ENCODE data around the gene TLL1. TPM values are rescaled to one million over a fixed set of nuclear protein-coding genes. Genes with fewer than 3 reads are reported as not detected.

The TLL1 gene
- total and polyA plus RNA-seq, 8 donors, result 1.4 to 7.7 (median 3.9) TPM

GRCh38 chr4:165927366-165927765 is 54.3 kb downstream of the TLL1 start:
- H3K27me3 ChIP-seq, result no peaks in the 10 kb centered on the region
- no peaks in the 10 kb centered on the region for H3K36me3 ChIP-seq
- no peak overlapping the region for H3K4me3 ChIP-seq
- no peak for DNase-seq
- no peak for ATAC-seq
- H3K4me1 ChIP-seq, result peaks cover 0 to 2% of the 10 kb centered on the region in 2 donors
- no peaks in the 10 kb centered on the region for H3K9me3 ChIP-seq
- no peak for TF ChIP-seq CTCF (IDR thresholded peaks at IDR 0.05)
- intact Hi-C loops (cut with DNase I), result no loop called here
- no peak overlapping the region for H3K27ac ChIP-seq

GRCh38 chr4:165927815-165928214 is 54.8 kb downstream of the TLL1 start:
- ATAC-seq, result no peak

GRCh38 chr4:165928601-165929000 is 55.6 kb downstream of the TLL1 start:
- TF ChIP-seq CTCF (IDR thresholded peaks at IDR 0.05), result no peak
- no peaks in the 10 kb centered on the region for H3K36me3 ChIP-seq
- DNase-seq (no peak), ATAC-seq (no peak)
- H3K27ac ChIP-seq, result no peak overlapping the region
- H3K27me3 ChIP-seq, result no peaks in the 10 kb centered on the region
- H3K4me3 ChIP-seq, result no peak overlapping the region
- H3K9me3 ChIP-seq, result no peaks in the 10 kb centered on the region
- intact Hi-C loops (cut with DNase I), result no loop called here
- no peaks in the 10 kb centered on the region for H3K4me1 ChIP-seq

More at GRCh38 chr4:165927815-165928214, 54.8 kb downstream of the TLL1 start:
- no peaks in the 10 kb centered on the region for H3K9me3 ChIP-seq
- no peak for DNase-seq
- H3K4me1 ChIP-seq, result no peaks in the 10 kb centered on the region
- intact Hi-C loops (cut with DNase I), result no loop called here
- H3K4me3 ChIP-seq, result no peak overlapping the region
- H3K27me3 ChIP-seq, result no peaks in the 10 kb centered on the region
- H3K27ac ChIP-seq, result no peak overlapping the region
- TF ChIP-seq CTCF (IDR thresholded peaks at IDR 0.05), result no peak
- no peaks in the 10 kb centered on the region for H3K36me3 ChIP-seq

GRCh38 chr4:165929662-165930061 is 56.6 kb downstream of the TLL1 start:
- no peak for ATAC-seq
- H3K4me1 ChIP-seq, result no peaks in the 10 kb centered on the region
- H3K36me3 ChIP-seq, result no peaks in the 10 kb centered on the region
- no peaks in the 10 kb centered on the region for H3K9me3 ChIP-seq
- H3K27ac ChIP-seq, result no peak overlapping the region
- no peak for TF ChIP-seq CTCF (IDR thresholded peaks at IDR 0.05)
- DNase-seq, result no peak
- intact Hi-C loops (cut with DNase I), result no loop called here
- no peak overlapping the region for H3K4me3 ChIP-seq
- H3K27me3 ChIP-seq, result no peaks in the 10 kb centered on the region

- H3K27me3 ChIP-seq, result no peaks in the 10 kb centered on the region
- intact Hi-C loops (cut with DNase I), result no loop called here
- TF ChIP-seq CTCF (IDR thresholded peaks at IDR 0.05), result no peak
- ATAC-seq (no peak), DNase-seq (no peak)
- H3K4me1 ChIP-seq, result no peaks in the 10 kb centered on the region
- H3K36me3 ChIP-seq, result no peaks in the 10 kb centered on the region
- no peak overlapping the region for H3K4me3 ChIP-seq
- H3K27ac ChIP-seq, result no peak overlapping the region
- H3K9me3 ChIP-seq, result no peaks in the 10 kb centered on the region
Observed at GRCh38 chr4:165931741-165932140, 58.7 kb downstream of the TLL1 start.

Measured in left lung (tissue), 10 donors.